Cerebellar cortex (tissue), 1 donor: Measurements from ENCODE around the gene DTNA.
"Not testable (repeated sequence)": the region's sequence is repeated elsewhere in the genome, so short reads cannot be mapped to it uniquely, and the experiment has no call there.

Experiments
- DNase-seq: peaks from one replicate; pipeline ENCODE4 v3.0.0-alpha.2; 2015; ENCODE audit warnings: low spot score

Gene DTNA

DNA sequence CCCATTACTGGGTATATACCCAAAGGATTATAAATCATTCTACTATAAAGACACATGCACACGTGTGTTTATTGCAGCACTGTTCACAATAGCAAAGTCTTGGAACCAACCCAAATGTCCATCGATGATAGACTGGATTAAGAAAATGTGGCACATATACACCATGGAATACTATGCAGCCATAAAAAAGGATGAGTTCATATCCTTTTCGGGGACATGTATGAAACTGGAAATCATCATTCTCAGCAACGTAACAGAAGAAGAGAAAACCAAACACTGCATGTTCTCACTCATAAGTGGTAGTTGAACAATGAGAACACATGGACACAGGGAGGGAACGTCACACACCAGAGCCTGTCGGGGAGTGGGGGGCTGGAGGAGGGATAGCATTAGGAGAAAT is 15.6 kb downstream of the DTNA start:
- DNase-seq = not testable (repeated sequence)

DNA sequence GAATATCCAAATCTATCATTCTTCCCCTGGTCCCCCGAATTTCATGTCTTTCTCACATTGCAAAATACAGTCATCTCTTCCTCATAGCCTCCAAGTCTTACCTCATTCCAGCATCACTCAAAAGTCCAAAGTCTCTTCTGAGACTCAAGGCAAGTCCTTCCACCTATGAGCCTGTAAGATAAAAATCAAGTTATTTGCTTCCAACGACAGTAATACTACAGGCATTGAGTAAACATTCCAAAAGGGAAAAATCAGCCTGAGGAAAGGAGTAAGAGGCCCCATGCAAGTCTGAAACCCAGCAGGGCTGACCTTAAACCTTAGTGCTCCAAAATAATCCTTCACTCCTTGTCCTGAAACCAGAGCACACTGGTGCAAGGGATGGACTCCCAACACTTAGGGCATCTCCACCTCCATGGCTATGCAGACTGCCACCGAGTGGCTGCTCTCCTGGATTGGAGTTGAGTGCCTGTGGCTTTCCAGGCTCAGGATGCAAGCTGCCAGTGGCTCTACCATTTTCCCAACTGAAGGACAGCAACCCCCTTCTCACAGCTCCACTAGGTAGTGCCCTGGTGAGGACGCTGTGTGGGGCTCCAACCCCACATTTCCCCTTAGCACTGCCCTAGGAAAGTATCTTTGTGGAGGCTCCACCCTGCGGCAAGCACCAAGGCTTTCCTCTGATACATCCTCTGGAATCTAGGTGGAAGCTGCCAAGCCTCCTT is 16.3 kb downstream of the DTNA start:
- DNase-seq = no peak

DNA sequence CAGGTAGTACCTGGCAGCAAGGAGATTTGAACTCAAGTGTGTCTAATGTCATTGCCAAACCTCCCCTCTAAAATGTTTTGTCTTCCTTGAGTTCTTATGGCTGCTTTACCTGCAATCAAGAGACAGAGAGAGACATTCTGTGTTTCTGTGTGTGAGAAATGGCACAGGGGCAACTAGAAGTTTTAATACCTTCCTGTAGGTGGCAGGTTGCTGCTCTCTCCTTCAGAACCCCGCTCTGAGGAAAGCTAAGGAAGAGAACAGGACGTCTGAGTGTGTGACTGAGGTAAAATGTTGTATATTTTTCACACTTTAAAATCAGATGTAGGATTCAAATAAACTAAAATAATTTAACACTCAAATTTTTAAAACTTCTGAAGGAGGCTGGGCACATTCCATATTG is 19.2 kb downstream of the DTNA start:
- peak; percentile 29 for DNase-seq

DNA sequence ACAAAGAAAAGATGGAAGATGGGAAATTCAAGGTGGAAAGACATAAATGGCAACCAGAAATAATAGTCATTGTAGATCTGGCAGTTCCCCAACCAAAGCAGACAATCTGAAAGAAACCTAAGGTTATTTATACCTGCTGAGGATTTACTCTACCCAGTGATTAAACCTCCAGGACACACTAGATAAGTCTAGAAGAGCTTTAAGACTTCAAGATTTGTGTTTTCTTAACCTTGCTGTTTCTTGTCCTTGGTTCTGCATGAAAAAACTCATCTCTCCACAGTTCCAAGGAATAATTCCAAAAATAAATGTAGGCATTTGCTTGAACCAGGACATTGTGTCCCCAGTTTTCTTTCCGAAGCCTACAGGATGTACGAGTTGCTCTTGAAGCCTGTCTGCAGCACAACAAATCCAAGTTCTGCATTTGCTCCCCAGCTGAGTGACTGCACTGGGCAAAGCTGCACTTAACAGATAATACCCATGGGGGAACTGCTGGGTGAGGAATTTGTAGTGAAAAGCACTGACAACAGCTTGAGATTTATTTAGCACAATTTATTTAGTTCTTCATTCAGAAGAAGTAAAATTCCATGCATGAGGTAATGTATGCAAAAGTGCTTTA is 19.8 kb downstream of the DTNA start:
- no peak for DNase-seq

DNA sequence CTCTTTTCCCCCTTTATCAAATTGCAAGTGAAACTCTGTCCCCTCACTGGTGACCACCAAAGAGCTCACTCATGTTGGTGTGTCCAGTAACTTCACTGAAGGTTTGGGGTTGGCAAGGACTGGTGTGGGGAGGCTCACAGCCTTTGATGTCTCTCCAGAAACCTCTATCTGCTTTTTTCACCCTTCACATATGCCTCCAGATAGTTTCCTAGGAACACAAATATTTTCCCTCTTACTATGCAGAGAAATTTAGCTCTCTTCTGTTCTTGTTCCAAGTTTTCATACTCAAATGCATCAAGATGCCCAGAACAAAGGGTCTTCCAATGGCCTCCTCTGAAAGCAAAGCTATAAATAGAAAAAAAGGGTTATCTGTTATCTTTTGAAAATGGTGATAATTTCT is 20.7 kb downstream of the DTNA start:
- DNase-seq = no peak

DNA sequence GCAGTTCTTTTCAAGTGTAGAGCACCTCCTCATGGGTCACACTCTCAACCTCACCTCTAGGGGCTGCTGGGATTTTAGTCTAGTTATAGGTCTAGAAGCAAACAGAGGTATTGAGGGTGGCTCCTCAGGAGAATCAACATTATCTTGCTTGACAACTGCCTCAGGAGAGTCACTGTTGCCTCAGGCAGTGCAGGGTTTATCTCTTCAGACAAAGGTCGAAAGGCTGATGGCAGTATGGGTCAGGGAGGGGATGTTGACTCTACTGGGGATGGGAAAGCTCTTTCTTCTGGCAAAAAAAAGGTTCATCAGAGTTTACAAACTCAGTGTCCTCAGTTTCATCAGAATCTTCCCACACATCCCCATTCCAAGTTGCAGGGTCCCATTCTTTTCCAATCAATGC is 24.0 kb downstream of the DTNA start:
- no peak for DNase-seq

DNA sequence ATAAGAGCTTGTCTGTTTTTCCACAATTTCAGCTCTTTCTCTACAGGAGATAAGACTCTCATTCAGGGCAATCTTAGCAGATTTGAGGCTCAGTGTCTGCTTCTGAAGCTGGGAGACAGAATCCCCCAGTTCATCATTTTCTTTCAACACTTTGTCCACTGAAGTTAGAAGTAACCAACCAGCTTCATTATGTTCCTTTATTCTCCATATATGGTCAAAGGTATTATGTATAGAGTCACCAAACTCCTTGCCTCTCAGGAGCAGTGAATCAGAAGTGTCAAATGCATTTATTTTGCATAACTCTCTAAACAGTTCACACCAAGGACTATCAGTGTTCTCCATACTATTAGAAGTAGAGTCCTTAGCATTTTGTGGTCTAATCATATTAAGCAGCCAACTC is 24.4 kb downstream of the DTNA start:
- DNase-seq = not testable (repeated sequence)

DNA sequence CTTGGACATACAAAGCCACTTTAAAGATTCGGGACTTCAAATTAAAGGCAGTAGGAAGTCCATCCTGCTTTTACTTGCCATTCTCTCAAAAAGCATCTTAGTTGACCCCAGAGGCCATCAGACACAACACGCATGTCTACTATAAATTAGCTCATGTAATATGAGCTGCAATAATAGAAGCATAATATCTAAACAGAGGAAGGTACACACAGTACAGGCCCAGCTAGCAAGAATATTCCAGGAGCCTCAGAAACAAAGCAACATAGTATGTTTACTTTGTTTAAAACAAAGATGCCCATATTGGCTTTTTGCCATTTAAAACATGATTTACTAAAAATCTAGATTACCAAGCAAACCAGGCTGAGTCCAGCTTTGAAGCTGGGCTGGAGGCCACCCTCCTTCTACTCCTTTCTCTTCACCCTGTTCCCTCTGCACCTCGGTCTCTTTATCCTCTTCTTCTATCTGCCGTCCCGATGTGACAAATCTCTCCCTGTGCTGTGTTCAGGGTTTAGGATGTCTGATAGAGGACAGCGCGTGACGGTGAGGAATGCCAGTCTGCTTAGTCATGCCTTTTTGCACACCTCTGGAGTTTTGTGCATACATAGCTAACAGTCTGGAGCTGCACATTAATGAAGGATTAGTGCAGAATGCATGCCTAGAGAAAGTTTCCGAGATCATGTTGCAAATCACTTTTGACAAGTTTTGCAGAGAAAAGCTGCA is 28.2 kb downstream of the DTNA start:
- DNase-seq = no peak

DNA sequence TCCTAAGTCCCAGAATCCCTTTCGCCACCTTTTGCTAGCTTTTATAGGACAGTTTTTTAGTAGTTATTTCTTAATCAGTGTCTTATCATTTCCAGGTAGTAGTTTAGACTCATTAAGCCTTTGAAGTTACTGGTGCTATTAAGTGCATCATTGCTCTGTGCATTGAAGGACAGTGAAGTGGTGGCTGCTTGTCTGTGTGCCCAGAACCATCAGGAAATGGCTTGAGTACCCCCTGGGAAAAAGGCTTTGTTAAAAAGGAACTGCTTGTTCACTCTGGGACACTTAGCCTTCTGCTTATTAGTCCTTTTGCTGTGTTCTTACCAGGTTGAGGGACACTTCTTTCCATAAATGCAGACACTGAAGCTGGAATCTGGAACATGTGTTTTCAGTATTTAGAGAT is 30.0 kb downstream of the DTNA start:
- peak; percentile 24 for DNase-seq

DNA sequence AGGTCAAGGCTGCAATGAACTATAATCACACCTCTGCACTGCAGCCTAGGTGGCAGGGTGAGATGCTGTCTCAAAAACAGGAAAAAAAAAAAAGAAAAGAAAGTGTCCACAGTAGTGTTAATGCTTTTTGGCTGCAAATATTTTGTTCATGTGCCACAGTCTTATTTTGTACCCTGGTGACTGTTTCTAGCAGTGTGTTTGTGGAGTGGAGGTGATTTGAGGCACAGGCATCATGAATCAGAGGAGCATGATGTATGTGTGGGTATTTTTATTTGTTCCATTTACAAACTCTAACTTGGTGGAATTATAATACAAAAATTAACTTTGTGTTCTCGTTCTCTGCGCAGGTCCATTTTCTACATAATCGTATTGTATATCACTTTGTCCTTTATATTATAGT is 30.6 kb downstream of the DTNA start:
- no peak for DNase-seq

DNA sequence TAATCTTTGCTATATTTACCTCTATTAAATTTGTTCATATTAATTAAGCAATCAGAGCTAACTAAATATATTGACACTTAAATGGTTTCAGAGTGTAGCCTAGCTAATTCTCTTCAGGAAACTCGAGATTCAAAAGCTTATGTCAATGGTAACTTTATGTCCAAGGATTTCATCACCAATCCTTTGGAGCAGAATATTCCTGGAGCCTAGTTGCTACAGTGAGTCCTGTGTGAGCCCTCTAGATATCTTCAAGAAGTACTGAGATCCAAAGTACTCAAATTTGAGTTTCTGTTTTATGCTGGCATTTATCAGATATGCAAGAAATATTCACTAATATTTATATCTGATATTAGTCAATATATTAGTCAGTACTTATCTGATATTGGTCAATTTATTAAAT is 31.3 kb downstream of the DTNA start:
- DNase-seq = no peak

DNA sequence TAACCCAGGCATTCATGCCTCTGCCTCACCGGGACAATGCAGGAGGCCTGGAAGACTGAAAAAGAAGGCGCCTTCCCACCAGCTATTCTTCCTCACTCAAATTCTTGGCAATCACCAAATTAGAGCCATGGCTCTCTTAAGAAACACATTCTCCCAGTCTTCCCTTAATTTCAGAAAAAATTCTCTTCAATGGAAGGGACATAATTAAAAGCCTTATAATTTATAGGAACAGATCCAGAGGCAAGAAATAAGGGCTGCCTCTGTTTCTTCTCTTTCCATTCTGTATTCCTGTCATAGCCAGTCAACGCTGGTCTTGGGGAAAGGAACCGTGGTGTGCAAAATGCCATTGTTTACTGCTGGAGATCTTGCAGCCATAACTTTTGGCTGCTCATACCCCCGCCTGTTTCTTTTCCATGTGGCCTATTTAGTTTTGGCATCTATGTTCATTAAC is 32.8 kb downstream of the DTNA start:
- peak; percentile 41 for DNase-seq

DNA sequence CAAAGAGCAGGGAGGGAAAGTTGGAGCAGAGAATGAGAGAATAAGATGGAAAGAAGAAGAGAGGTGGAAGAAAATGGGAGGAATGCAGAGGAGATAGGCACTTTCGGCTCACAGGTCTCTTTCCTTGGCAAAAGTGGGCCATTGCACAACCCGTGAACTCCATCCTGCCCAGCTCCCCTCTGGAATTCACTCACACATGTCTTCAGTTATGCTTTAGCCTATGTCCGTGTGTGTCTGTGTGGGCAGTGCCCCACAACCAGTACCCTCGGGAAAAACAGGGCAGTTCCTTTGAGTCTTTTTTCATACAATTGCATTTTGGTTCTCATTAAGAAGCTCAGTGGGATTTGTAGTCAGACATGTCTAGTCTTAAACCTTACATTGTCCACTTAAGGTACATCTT is 34.5 kb downstream of the DTNA start:
- no peak for DNase-seq

DNA sequence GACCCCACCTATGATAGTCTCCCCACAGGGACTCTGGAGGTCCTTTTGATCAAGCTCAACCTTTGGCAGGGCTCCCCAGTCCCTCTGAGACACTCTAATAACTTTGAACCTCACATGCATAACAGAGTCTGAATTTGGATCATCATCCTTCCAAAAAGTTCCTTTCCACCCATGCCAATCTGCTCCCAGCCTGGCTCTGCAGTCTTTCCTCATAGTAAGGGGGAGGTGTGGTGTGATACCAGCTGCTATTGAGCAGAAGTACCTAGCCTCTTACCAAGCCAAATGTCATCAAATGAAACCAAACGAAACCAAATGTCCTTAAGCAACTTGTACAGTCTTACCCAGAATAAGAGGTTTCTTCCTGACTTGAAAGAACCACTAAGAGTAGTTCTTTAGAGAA is 36.5 kb downstream of the DTNA start:
- DNase-seq = no peak

DNA sequence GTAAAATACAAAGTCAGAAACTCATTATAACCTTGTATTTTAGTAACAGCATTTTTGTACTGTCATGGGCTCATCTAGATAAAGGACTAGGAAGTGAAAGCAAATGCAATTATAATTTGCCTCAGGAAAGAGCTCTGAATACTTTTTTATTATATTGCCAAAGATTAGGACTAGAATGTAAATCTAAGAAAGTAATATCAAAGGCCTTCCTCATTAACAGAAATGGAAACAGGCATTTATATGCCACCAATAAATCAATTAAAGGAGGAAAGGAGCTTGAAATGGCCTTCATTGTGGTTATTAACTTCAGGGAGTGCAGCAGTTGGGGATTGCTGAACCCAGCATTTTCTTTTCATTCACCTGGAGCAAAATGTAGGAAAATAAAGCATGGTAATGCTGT is 39.6 kb downstream of the DTNA start:
- DNase-seq = no peak

DNA sequence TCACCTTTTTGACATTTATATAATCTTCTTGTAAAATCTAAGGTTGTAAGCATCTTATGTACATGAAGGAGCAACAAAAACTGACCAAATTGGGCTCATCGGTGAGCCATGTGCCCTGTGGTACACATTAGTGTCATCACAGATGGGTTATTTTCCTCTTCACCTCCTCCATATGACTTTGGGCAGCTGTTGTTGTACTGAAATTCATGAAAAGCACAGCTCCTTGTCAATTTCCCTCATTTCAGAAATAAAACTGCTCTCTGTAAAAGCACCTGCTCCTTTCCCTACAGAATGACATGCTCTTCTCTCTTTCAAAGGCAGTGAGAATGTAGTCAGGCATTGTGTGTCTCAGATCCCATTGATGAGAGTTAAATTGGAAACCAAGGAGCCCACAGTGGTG is 42.0 kb downstream of the DTNA start:
- peak; percentile 37 for DNase-seq

DNA sequence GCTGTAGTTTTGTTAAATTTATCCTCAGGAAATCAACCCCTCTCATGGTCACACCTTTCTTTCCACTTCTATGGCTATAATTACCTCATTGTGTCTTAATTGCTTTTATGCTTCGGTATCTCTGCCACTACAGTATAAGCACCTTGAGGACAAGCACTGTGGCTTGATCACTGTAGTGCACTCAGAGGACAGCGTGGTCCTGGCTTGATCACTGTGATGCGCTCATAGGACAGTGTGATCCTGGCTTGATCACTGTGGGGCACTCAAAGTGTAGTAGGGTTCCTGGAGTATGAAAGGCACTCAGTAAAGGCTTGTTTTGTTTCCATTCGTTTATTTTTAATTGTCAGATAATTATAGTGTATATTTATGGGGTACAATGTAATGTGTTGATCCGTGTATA is 44.2 kb downstream of the DTNA start:
- DNase-seq = no peak

DNA sequence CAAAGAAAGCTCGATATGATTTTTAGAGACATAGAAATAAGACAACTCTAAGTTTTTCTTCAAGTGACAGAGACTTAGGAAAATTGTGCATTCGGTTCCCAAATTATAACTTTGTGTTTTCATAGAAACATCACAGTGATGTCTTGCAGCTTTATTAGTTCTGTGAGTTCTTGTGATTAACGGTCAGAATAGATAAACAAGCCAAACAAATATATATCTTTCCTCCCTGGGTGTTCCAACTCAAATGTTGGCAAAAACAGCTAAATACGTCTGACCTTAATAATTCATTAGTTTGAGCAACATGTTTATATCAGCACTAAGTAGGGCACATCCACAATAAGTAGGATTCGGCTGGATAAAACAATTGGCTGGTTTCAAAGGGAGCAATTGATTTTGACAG is 47.6 kb downstream of the DTNA start:
- no peak for DNase-seq

DNA sequence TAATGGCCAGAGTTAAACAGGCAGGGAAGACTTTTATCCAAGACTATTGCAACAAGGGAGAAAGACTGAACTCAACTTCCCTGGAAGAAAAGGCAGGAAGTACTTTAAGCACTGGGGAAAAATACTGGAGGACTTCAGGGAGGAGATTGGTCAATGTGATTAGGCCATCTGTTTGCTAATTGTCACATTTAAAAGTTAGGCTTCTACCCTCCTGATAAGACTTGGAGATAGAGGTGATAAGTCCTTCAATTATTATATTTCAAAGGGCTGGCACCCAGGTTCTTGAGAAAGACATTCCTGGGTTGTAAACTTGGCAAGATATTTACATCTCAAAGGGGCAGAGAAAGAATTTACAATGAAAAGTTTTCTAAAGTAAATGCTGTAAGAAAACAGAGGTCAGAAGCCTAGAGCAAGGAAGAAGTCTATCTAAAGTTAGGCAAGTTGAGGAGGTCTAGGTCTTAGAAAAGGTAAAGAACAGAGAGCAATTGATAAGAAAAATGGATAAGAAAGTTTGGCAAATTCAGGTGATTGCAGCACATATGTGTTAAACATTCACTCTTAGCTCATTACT is 48.4 kb downstream of the DTNA start:
- no peak for DNase-seq

DNA sequence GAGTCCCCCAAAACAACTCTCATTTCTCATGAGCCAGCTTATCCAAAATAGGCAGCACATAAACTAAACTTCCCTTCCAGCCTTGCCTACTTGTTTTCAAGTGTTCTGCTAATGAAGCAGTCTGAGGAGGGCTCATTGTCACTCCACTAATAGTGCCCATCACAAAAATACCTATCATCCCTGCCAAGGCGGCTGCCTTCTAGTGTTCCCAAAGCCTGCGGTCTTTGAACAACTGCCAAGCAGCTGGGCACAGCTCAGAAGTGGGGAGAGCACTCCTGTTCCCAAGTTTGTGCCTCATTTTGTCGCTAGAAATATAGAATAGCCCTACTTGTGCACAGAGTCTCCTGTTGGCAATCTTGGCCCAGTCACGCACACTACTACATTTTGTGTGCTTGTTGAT is 50.3 kb downstream of the DTNA start:
- DNase-seq = no peak

DNA sequence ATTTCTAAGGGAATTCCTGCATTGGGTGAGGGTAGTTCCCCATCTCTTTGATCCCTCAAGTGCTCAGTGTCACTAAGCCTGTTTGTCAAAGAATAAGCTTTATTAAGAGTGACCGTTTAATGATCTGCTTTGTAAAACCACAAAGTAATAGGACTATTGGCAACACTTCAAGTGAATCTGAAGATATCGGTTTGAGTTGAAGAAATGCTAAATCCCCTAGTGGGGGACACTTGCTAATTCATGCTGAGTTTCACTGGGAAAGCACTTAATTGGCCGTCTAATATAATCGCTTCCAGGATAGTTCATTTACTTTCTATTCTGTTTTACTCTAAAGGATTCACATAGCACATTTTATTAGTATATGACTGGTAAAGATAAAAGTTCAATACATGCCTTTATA is 54.4 kb downstream of the DTNA start:
- DNase-seq = no peak

DNA sequence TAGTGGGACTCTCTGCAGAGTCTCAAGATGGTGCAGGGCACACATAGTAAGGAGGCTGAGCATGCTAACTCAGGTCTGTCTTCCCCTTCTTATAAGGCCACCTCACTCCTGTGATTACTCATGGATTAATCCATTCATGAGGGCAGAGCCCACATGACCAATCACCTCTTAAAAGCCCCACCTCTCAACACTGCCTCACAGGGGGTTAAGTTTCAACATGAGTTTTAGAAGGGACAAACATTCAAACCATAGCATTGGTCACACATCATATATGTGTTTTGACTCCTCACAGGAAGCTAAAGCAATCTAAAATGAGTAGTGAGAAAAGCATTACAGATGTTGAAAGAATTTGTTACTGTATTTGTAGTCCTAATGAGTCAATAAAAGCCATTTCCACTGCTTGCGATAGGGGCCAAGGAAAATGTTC is 57.5 kb downstream of the DTNA start:
- DNase-seq = no peak

DNA sequence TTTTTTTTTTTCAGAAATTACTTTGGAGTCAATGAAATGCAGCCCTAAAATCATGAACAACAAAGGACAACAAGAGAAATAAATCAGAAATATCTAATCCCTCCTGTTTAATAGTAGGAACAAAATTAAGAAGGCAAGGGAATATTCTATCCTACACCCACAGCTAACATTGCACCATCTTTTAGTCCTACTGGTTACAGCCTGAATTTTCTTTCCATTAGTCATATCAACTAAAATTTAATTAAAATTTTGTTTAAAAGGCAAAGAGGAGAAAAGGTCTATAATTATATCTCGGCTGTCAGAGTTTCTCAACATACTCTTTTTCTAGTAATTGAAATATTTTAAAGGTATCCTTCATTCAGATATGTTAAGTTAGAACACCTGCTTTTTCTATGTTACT is 61.9 kb downstream of the DTNA start:
- DNase-seq = no peak
